HepG2 (cell line): ENCODE results near the gene ZNF513. TPM values are rescaled to one million over a fixed set of nuclear protein-coding genes. Genes with fewer than 3 reads are reported as not detected.
A peak's percentile ranks its signal among the peaks of the same experiment; 100 is the strongest.

Source experiments
- ATF1 ChIP-seq: IDR thresholded peaks from 2 replicates; pipeline ENCODE4 v1.6.1; 2016; ENCODE audit warnings: mild to moderate bottlenecking, control low read depth
- DMTF1 ChIP-seq: sonication (generic); formaldehyde crosslinking; IDR thresholded peaks from 2 replicates; pipeline ENCODE4 v1.4.0; 2020; ENCODE audit warnings: mild to moderate bottlenecking, missing genetic modification reagents
- EHMT2 ChIP-seq: fragments of 200-600 bp; sonication (generic); IDR thresholded peaks from 2 replicates; pipeline ENCODE4 v1.7.0; 2017; ENCODE audit warnings: antibody characterized with exemption, low read depth, low read length, borderline replicate concordance
- GATAD1 ChIP-seq: IDR thresholded peaks from 2 replicates; pipeline ENCODE4 v1.6.1; 2016; ENCODE audit warnings: missing genetic modification reagents, missing compliant biosample characterization
- GATAD2A ChIP-seq: IDR thresholded peaks from 2 replicates; pipeline ENCODE4 v1.6.1; 2016
- HNF4G ChIP-seq, 2 experiments: sonication (generic) in 1 of 2; formaldehyde crosslinking in 1 of 2; IDR thresholded peaks; 2 replicates each; pipeline versions ENCODE4 v1.4.0 to v1.6.1; 2011 to 2020; ENCODE audit warnings: borderline replicate concordance in 2 of 2, low read depth in 2 of 2, mild to moderate bottlenecking in 2 of 2, low read length in 1 of 2, missing genetic modification reagents in 1 of 2, moderate library complexity in 1 of 2
- KDM1A ChIP-seq: IDR thresholded peaks from 2 replicates; pipeline ENCODE4 v1.6.1; 2016; ENCODE audit warnings: missing compliant biosample characterization
- MLX ChIP-seq: IDR thresholded peaks from 2 replicates; pipeline ENCODE4 v1.6.1; 2016
- MYPOP ChIP-seq: sonication (generic); formaldehyde crosslinking; IDR thresholded peaks from 2 replicates; pipeline ENCODE4 v1.8.1; 2023; ENCODE audit warnings: mild to moderate bottlenecking, moderate library complexity, missing genetic modification reagents
- NCOA2 ChIP-seq: sonication (generic); formaldehyde crosslinking; IDR thresholded peaks from 2 replicates; pipeline ENCODE4 v1.8.0; 2022; ENCODE audit warnings: inconsistent platforms
- POLR2A ChIP-seq, 2 experiments: IDR thresholded peaks; 2 replicates each; pipeline ENCODE4 v1.6.1; 2011; ENCODE audit warnings: low read depth in 2 of 2, low read length in 2 of 2, mild to moderate bottlenecking in 1 of 2, moderate library complexity in 1 of 2; ENCODE audit not compliant: insufficient read depth in 1 of 2
- RARG ChIP-seq: sonication (generic); formaldehyde crosslinking; IDR thresholded peaks from 2 replicates; pipeline ENCODE4 v1.4.0; 2020; ENCODE audit warnings: low read depth, mild to moderate bottlenecking, missing genetic modification reagents
- SAP130 ChIP-seq: IDR thresholded peaks from 2 replicates; pipeline ENCODE4 v1.6.1; 2016; ENCODE audit warnings: low read depth
- TAF1 ChIP-seq: sonication (generic); formaldehyde crosslinking; IDR thresholded peaks from 2 replicates; pipeline ENCODE4 v1.4.0; 2020; ENCODE audit warnings: missing genetic modification reagents
- TCF7L2 ChIP-seq: IDR thresholded peaks from 2 replicates; pipeline ENCODE4 v1.6.1; 2011; ENCODE audit warnings: mild to moderate bottlenecking, low read depth, low read length, moderate library complexity
- TEAD2 ChIP-seq: sonication (generic); formaldehyde crosslinking; IDR thresholded peaks from 2 replicates; pipeline ENCODE4 v1.9.0; 2021; ENCODE audit warnings: missing genetic modification reagents
- YEATS4 ChIP-seq: sonication (generic); formaldehyde crosslinking; IDR thresholded peaks from 2 replicates; pipeline ENCODE4 v1.4.0; 2020; ENCODE audit warnings: missing genetic modification reagents, borderline replicate concordance
- ZBTB14 ChIP-seq: sonication (generic); formaldehyde crosslinking; IDR thresholded peaks from 2 replicates; pipeline ENCODE4 v1.4.0; 2020; ENCODE audit warnings: missing genetic modification reagents
- ZNF224 ChIP-seq: sonication (generic); formaldehyde crosslinking; IDR thresholded peaks from 2 replicates; pipeline ENCODE4 v1.5.0; 2020; ENCODE audit warnings: mild to moderate bottlenecking, missing genetic modification reagents
- ZNF24 ChIP-seq: fragments of 450-650 bp; IDR thresholded peaks from 2 replicates; pipeline ENCODE4 v1.6.1; 2017; ENCODE audit warnings: antibody characterized with exemption, mild to moderate bottlenecking
- ZNF34 ChIP-seq: sonication (generic); formaldehyde crosslinking; IDR thresholded peaks from 2 replicates; pipeline ENCODE4 v1.4.0; 2020; ENCODE audit warnings: mild to moderate bottlenecking, missing genetic modification reagents, borderline replicate concordance
- ZNF451 ChIP-seq: sonication (generic); formaldehyde crosslinking; IDR thresholded peaks from 2 replicates; pipeline ENCODE4 v1.5.0; 2020; ENCODE audit warnings: mild to moderate bottlenecking, missing genetic modification reagents
- polyA plus RNA-seq, 8 experiments: library from polyadenylated mRNA; depleted of rRNA in 3 of 8; stranded (reverse) in 7 of 8; unstranded in 1 of 8; fragments of >200 nt; fragmentation: Illumina TruSeq in 4 of 8; extraction: Trizol in 4 of 8; gene quantifications; 2 replicates each; pipeline versions ENCODE4 v1.2.1 to v1.2.3, GENCODE V29; 2011 to 2016; ENCODE audit warnings: low read depth in 4 of 8, missing spikeins in 1 of 8, mixed read lengths in 1 of 8; ENCODE audit not compliant: insufficient read depth in 1 of 8
- total RNA-seq, 5 experiments: library from RNA; depleted of rRNA; stranded (reverse); fragments of >200 nt; fragmentation: Illumina TruSeq; extraction: Trizol; gene quantifications; 2 replicates each; pipeline ENCODE4 v1.2.3, GENCODE V29; 2016; ENCODE audit warnings: low read depth in 1 of 5
- TF ChIP-seq, protein P1 (sequence below): IDR thresholded peaks from 2 replicates; pipeline ENCODE4 v1.6.1; 2016; ENCODE audit warnings: low read depth, borderline replicate concordance
- TF ChIP-seq, protein P2 (sequence below): sonication (generic); formaldehyde crosslinking; IDR thresholded peaks from 2 replicates; pipeline ENCODE4 v1.4.0; 2020; ENCODE audit warnings: missing genetic modification reagents

Gene ZNF513
- total and polyA plus RNA-seq, 2 of the 13 experiments (the other 11 are each of a cell fraction or from before 2014, with no cell fraction given): 4.9 to 6.3 TPM

DNA sequence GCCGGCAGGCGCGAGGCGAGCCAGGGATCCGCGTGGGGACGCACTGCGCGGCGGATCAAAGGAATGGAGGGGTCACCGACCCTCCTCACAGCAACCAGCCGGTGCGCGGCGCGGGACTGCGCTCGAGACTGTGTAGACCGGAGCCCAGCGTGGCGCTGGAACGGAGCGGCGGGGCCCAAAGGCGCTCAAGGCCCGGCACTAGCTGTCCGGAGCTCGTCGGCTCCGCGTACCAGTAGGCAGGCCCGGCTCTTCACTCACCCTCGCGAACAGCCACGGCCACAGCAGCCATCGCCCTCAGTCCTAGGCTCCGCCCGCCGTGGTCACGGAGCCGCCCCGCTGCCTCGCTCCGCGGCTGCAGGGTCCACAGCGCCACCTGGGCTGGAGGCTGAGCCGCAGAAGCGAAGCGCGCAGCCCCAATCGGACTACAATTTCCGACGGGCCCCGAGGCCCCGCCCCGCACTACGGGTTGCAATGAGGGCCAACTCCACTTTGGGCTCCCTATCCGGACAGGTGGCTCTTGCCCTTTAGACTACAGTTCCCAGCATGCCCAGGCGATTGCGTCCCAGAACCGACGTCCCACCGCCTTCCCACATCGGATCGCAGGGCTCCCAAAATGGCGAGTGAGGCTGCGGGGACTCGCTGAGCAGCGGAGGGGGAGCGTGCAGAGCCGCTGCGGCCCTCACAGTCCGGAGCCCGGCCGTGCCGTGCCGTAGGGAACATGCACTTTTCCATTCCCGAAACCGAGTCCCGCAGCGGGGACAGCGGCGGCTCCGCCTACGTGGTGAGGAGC lies 10.3 kb downstream of the ZNF513 start, which contains the start of the genes EIF2B4 and SNX17 (continued):
- TF ChIP-seq, protein P1, sequence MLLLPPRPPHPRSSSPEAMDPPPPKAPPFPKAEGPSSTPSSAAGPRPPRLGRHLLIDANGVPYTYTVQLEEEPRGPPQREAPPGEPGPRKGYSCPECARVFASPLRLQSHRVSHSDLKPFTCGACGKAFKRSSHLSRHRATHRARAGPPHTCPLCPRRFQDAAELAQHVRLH (CRISPR knock-in tag): peak; percentile 97; the same call in 1 of the 2 replicates
- TF ChIP-seq, protein P2, sequence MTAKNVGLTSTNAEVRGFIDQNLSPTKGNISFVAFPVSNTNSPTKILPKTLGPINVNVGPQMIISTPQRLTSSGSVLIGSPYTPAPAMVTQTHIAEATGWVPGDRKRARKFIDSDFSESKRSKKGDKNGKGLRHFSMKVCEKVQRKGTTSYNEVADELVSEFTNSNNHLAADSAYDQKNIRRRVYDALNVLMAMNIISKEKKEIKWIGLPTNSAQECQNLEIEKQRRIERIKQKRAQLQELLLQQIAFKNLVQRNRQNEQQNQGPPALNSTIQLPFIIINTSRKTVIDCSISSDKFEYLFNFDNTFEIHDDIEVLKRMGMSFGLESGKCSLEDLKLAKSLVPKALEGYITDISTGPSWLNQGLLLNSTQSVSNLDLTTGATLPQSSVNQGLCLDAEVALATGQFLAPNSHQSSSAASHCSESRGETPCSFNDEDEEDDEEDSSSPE (CRISPR knock-in tag): peak; percentile 87
- peak; percentile 69 for TF ChIP-seq ZBTB14 (CRISPR knock-in tag)
- TF ChIP-seq EHMT2: no peak; the same call in 1 of the 2 replicates
- no peak for TF ChIP-seq ZNF24
- TF ChIP-seq ZNF34 (CRISPR knock-in tag): peak; percentile 1; the same call in 1 of the 2 replicates
- TF ChIP-seq ATF1 (CRISPR knock-in tag): peak; percentile 92
- peak; percentile 92 for TF ChIP-seq TCF7L2
- peak; percentile 80 for TF ChIP-seq GATAD2A (CRISPR knock-in tag)
- TF ChIP-seq YEATS4: peak; percentile 100
- peak; percentile 72; the same call in 1 of the 2 replicates for TF ChIP-seq DMTF1 (CRISPR knock-in tag)
- peak; percentile 72 for TF ChIP-seq NCOA2
- TF ChIP-seq POLR2A (IDR thresholded peaks at IDR 0.05; ENCODE audit: insufficient read depth in 1 of 2, low read depth in 2 of 2, low read length in 2 of 2): peak in 1 of 2 experiments; percentile 92; a peak in 2 of 4 replicates
- peak; percentile 96 for TF ChIP-seq ZNF451 (CRISPR knock-in tag)
- peak; percentile 92 for TF ChIP-seq MYPOP (CRISPR knock-in tag)
- TF ChIP-seq RARG (CRISPR knock-in tag): peak; percentile 13; the same call in 1 of the 2 replicates
- TF ChIP-seq MLX (CRISPR knock-in tag): peak; percentile 87
- peak; percentile 97 for TF ChIP-seq SAP130 (CRISPR knock-in tag)
- peak; percentile 95 for TF ChIP-seq GATAD1 (CRISPR knock-in tag)
- peak; percentile 76; the same call in 1 of the 2 replicates for TF ChIP-seq ZNF224 (CRISPR knock-in tag)
- peak; percentile 98 for TF ChIP-seq TAF1 (CRISPR knock-in tag)
- TF ChIP-seq HNF4G (IDR thresholded peaks at IDR 0.05; ENCODE audit: borderline replicate concordance, low read depth, low read length): peak; percentile 38; the same call in 1 of the 2 replicates
- peak; percentile 69 for TF ChIP-seq HNF4G (CRISPR knock-in tag; IDR thresholded peaks at IDR 0.05; ENCODE audit: borderline replicate concordance, low read depth)
- no peak; the same call in 1 of the 2 replicates for TF ChIP-seq KDM1A (CRISPR knock-in tag)
- peak; percentile 61; the same call in 1 of the 2 replicates for TF ChIP-seq TEAD2 (CRISPR knock-in tag)
